ENCODE data around the gene HSDL1. TPM values are rescaled to one million over a fixed set of nuclear protein-coding genes. Genes with fewer than 3 reads are reported as not detected.

The HSDL1 gene
- total and polyA plus RNA-seq, 10 of the 15 experiments (the other 5 are each of a cell fraction or from before 2014, with no cell fraction given), result 2.0 to 13.4 (median 5.6) TPM

GRCh38 chr16:84087466-84088151 is 57.4 kb downstream of the HSDL1 start:
- Histone ChIP-seq H3K9ac (ENCODE audit: control insufficient read depth, insufficient read depth, low read length) (no peak overlapping the region), H3K36me3 (ENCODE audit: control insufficient read depth in 2 of 2, insufficient read depth in 2 of 2, low read length in 1 of 2) (peaks cover 17 to 42% of the 10 kb centered on the region in 2 experiments), H3K4me3 (no peak overlapping the region), H3K9me3 (replicated peaks; ENCODE audit: control insufficient read depth, insufficient read depth, low read length) (no peaks in the 10 kb centered on the region), H2AFZ (ENCODE audit: control insufficient read depth, low read depth, low read length) (no peak overlapping the region), H3K79me2 (ENCODE audit: control insufficient read depth, insufficient read depth, low read length) (no peaks in the 10 kb centered on the region), H3K27me3 (replicated peaks in 1 of 2; ENCODE audit: control insufficient read depth in 2 of 2, insufficient read depth in 2 of 2, low read length in 1 of 2) (no peaks in the 10 kb centered on the region), H3K4me1 (ENCODE audit: control insufficient read depth, insufficient read depth, low read length) (peaks cover 49% of the 10 kb centered on the region), H4K20me1 (ENCODE audit: control insufficient read depth, insufficient read depth) (peaks cover 10% of the 10 kb centered on the region), H3K4me2 (ENCODE audit: control insufficient read depth, insufficient read depth) (peak overlapping the region; percentile 80), H3K27ac (ENCODE audit: control insufficient read depth, insufficient read depth) (no peak overlapping the region)
- no TSS peak for BruUV-seq (replicated peaks)
- in situ Hi-C loops (cut with MboI), result loop anchor here (5.0 kb wide), 2 partner anchors 55 to 100 kb away; partner anchors contain the start of gene TAF1C
- SMC1A ChIA-PET (ENCODE audit: uncharacterized antibody, unreplicated experiment), result interaction anchor here (0.8 to 7.1 kb wide), 8 partner anchors 8 to 100 kb away, joined by 3 to 61 read pairs (median 4); partner anchors contain the start of genes MBTPS1 and TAF1C
- intact Hi-C loops (cut with micrococcal nuclease; ENCODE audit: unreplicated experiment), result loop anchor here (1.0 to 5.0 kb wide), 3 partner anchors 88 to 220 kb away; partner anchors contain the start of gene TAF1C
- CTCF ChIA-PET, result interaction anchor here (0.8 to 7.9 kb wide), 8 partner anchors 8 to 101 kb away, joined by 3 to 102 read pairs (median 5); partner anchors contain the start of genes ADAD2, MBTPS1 and TAF1C
- FAIRE-seq (peak; percentile 94), ATAC-seq (0 out of 3 replicates have a peak, but pooled peaks have one; percentile 14), DNase-seq (ENCODE audit: low read depth, low spot score) (no peak)
- POLR2A ChIA-PET, result interaction anchor here (0.5 to 0.7 kb wide), 2 partner anchors 29 to 403 kb away, joined by 3 to 5 read pairs; partner anchors contain the start of gene MBTPS1
- RAD21 ChIA-PET (ENCODE audit: unreplicated experiment), result interaction anchor here (1.4 to 7.3 kb wide), 3 partner anchors 29 to 100 kb away, joined by 5 to 49 read pairs (median 13); partner anchors contain the start of genes MBTPS1 and TAF1C
- WGBS (ENCODE audit: insufficient coverage, insufficient replicate concordance, low lambda C conversion rate, missing lambda C conversion rate), result 73% methylated on average over 11 of the region's 11 CpGs
- TF ChIP-seq RUNX3 (IDR thresholded peaks at IDR 0.05; ENCODE audit: low read length) (peak; percentile 94), IKZF2 (IDR thresholded peaks at IDR 0.05) (peak; percentile 34 to 46; a peak in 2 of 4 replicates), CBFB (IDR thresholded peaks at IDR 0.05; ENCODE audit: low read depth) (peak; percentile 64; the same call in 1 of the 2 replicates), EED (IDR thresholded peaks at IDR 0.05; ENCODE audit: low read depth) (peak; percentile 57; the same call in 1 of the 2 replicates), RCOR1 (conservative IDR thresholded peaks at IDR 0.05; ENCODE audit: low read depth, low read length) (no peak), NR2F1 (conservative IDR thresholded peaks at IDR 0.05) (0 out of 2 replicates have a peak, but pooled peaks have one; percentile 32), SIN3A (IDR thresholded peaks at IDR 0.05; ENCODE audit: low read depth, low read length) (no peak)
